Kidney (tissue), 14 donors: Measurements from ENCODE around the gene NEU2. TPM values are rescaled to one million over a fixed set of nuclear protein-coding genes. Genes with fewer than 3 reads are reported as not detected.

Experiments used
- DNase-seq, 5 donors: peaks; one replicate each; pipeline ENCODE4 v3.0.0-alpha.2; 2013 to 2020
- FAIRE-seq: peaks from 2 replicates; lab custom pipeline; 2012; peaks lifted over from hg19 to GRCh38; lab: Jason Lieb, UNC
- H3K27ac ChIP-seq, 2 donors: one replicate each; pipeline ENCODE4 v1.7.0; 2013; ENCODE audit warnings: low read depth in 2 of 2, low read length in 2 of 2, inconsistent platforms in 1 of 2
- H3K27me3 ChIP-seq: one replicate; pipeline ENCODE4 v1.7.1; 2013; ENCODE audit warnings: low read length, inconsistent platforms; ENCODE audit not compliant: control insufficient read depth, insufficient read depth
- H3K36me3 ChIP-seq, 3 donors: one replicate each; pipeline versions ENCODE4 v1.7.0 to v1.7.1; 2013; ENCODE audit warnings: low read length in 3 of 3, control low read depth in 1 of 3, inconsistent platforms in 1 of 3; ENCODE audit not compliant: insufficient read depth in 3 of 3, control insufficient read depth in 2 of 3
- H3K4me1 ChIP-seq, 3 donors: one replicate each; pipeline versions ENCODE4 v1.7.0 to v1.7.1; 2013; ENCODE audit warnings: low read length in 3 of 3, inconsistent platforms in 1 of 3, low read depth in 1 of 3; ENCODE audit not compliant: control insufficient read depth in 2 of 3, insufficient read depth in 2 of 3
- H3K4me3 ChIP-seq, 3 donors: one replicate each; pipeline versions ENCODE4 v1.7.0 to v1.8.1; 2013; ENCODE audit warnings: low read length in 3 of 3, control low read depth in 1 of 3, inconsistent platforms in 1 of 3
- H3K9ac ChIP-seq, 3 donors: one replicate each; pipeline versions ENCODE4 v1.7.0 to v1.7.1; 2013; ENCODE audit warnings: low read length in 3 of 3, control low read depth in 1 of 3, inconsistent platforms in 1 of 3
- H3K9me3 ChIP-seq, 3 donors: one replicate each; pipeline versions ENCODE4 v1.7.0 to v1.7.1; 2013; ENCODE audit warnings: low read length in 3 of 3, control low read depth in 1 of 3, inconsistent platforms in 1 of 3; ENCODE audit not compliant: control insufficient read depth in 2 of 3, insufficient read depth in 1 of 3
- intact Hi-C: fragments of 100-400 bp; cut with DNase I; formaldehyde crosslinking; loops from one replicate; pipeline ENCODE4 v1.11.1; 2022
- polyA plus RNA-seq: library from polyadenylated mRNA; stranded (reverse); fragments of 350-450 nt; fragmentation: Illumina TruSeq; extraction: RNeasy Lipid Tissue Mini Kit (QIAGEN cat#74804); gene quantifications from one replicate; pipeline ENCODE4 v1.2.3, GENCODE V29; 2014; ENCODE audit warnings: low read depth, low replicate concordance; ENCODE audit not compliant: insufficient read depth
- total RNA-seq: library from RNA; stranded (reverse); fragmentation: NEBNext Ultra II Directional; extraction: Animal tissue kit (Norgen Biotek cat#: 25700); gene quantifications from one replicate; pipeline ENCODE4 v1.2.1, GENCODE V29; 2021
- TF ChIP-seq, protein P1 (sequence below): IDR thresholded peaks from 3 replicates; pipeline ENCODE4 v1.5.1; 2012; ENCODE audit warnings: mild to moderate bottlenecking, moderate library complexity, borderline replicate concordance; ENCODE audit not compliant: insufficient read depth; ENCODE audit errors: extremely low read depth
- donor health status: control.
- donor health status: control.
- donor health status: control.
- donor health status: control.
- donor health status: control.
- donor health status: DM: yes; HTN: yes; CAD: no.
- donor health status: Normal renal cell carcinoma (clear cell type).

NEU2 gene
- total and polyA plus RNA-seq, 2 donors from 2014 or later, result not detected

- no peaks in the 10 kb centered on the region for H3K9me3 ChIP-seq
- no peak for FAIRE-seq
- H3K27me3 ChIP-seq, result no peaks in the 10 kb centered on the region
- no peaks in the 10 kb centered on the region for H3K36me3 ChIP-seq
- no peak overlapping the region for H3K9ac ChIP-seq
- no peak overlapping the region for H3K4me3 ChIP-seq
- intact Hi-C loops, result no loop called here
- no peak overlapping the region for H3K27ac ChIP-seq
- DNase-seq, result no peak
- TF ChIP-seq, protein P1, sequence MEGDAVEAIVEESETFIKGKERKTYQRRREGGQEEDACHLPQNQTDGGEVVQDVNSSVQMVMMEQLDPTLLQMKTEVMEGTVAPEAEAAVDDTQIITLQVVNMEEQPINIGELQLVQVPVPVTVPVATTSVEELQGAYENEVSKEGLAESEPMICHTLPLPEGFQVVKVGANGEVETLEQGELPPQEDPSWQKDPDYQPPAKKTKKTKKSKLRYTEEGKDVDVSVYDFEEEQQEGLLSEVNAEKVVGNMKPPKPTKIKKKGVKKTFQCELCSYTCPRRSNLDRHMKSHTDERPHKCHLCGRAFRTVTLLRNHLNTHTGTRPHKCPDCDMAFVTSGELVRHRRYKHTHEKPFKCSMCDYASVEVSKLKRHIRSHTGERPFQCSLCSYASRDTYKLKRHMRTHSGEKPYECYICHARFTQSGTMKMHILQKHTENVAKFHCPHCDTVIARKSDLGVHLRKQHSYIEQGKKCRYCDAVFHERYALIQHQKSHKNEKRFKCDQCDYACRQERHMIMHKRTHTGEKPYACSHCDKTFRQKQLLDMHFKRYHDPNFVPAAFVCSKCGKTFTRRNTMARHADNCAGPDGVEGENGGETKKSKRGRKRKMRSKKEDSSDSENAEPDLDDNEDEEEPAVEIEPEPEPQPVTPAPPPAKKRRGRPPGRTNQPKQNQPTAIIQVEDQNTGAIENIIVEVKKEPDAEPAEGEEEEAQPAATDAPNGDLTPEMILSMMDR, result no peak
- no peaks in the 10 kb centered on the region for H3K4me1 ChIP-seq
Observed at GRCh38 chr2:233023007-233023760, 9.3 kb upstream of the NEU2 start.

DNA sequence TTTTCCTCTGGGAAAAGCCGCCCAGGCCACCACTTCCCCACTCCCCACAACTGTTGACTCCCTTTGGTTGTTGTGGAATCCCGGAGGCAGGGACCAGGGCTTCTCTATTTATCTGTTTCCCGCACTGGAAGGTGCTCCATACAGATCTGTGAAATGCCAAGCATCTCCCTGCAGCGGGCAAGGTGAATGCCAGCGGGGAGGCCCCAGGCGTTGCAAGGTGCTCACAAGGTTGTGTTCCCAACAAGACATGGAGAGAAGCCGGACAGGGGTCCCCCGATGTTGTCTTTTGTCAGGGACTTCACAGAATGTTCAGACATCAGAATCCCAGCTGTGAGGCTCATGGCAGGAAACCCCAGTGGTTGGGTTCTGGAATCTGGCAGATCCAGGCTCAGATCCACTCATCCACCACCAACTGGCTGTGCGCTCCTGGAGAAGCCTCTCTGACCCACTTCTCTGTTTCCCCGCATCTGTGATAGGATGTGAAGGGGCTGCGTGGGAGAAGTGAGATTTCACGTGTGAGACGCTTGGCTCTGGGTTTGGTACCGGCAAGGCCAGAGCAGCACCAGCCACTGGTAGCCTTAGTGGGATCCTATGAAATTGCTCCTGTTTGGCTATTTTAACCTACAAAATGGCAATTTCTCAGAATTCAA is 8.6 kb upstream of the NEU2 start:
- TF ChIP-seq, protein P1, result no peak
- Histone ChIP-seq H3K27me3 (no peaks in the 10 kb centered on the region), H3K9ac (no peak overlapping the region), H3K4me1 (no peaks in the 10 kb centered on the region), H3K27ac (no peak overlapping the region), H3K4me3 (no peak overlapping the region), H3K9me3 (no peaks in the 10 kb centered on the region), H3K36me3 (no peaks in the 10 kb centered on the region)
- no peak for FAIRE-seq
- no peak for DNase-seq
- intact Hi-C loops, result no loop called here

DNA sequence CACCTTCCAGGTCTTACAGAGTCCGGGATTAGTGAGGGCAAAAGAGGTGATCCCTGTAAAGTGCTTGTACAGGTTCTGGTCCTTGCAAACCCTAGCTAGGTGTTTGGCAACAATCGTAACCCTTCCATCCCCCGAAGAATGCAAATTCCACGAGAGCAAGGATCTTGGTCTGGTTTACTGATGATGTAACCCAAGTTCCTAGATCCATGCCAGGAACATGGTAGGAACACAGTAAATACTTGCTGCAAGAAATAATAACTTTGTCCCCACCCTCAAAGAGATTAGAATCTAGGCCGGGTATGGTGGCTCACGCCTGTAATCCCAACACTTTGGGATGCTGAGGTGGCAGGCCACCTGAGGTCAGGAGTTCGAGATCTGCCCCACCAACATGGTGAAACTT is 6.8 kb upstream of the NEU2 start:
- Histone ChIP-seq H3K9ac (no peak overlapping the region), H3K36me3 (no peaks in the 10 kb centered on the region), H3K27ac (no peak overlapping the region), H3K4me1 (no peaks in the 10 kb centered on the region), H3K27me3 (no peaks in the 10 kb centered on the region), H3K4me3 (no peak overlapping the region), H3K9me3 (no peaks in the 10 kb centered on the region)
- FAIRE-seq (no peak), DNase-seq (no peak)
- intact Hi-C loops, result no loop called here
- TF ChIP-seq, protein P1, result no peak
